IMR-90 (cell line): ENCODE measurements around the gene RPS4Y2. TPM values are rescaled to one million over a fixed set of nuclear protein-coding genes. Genes with fewer than 3 reads are reported as not detected.

Experiments used
- ATAC-seq: fragments of 200-7000 bp; cut with Tn5 transposase; 2 replicates; pipeline ENCODE4 v1.9.1; 2020; ENCODE audit warnings: low read depth, mild to moderate bottlenecking, moderate library complexity
- BruUV-seq: library from RNA; stranded (reverse); fragments of 400-500 nt; replicated peaks from 2 replicates; lab custom pipeline; 2021; lab: Mats Ljungman, UMichigan
- CTCF ChIA-PET: fragments of 300-600 bp; formaldehyde crosslinking; extraction: SDS; loops from one replicate; lab custom pipeline; 2021; ENCODE audit warnings: antibody characterized with exemption; lab: Yijun Ruan, JAX
- POLR2A ChIA-PET: fragments of 300-600 bp; sonication (Branson Sonifier 250); formaldehyde crosslinking; loops from one replicate; lab custom pipeline; 2022; ENCODE audit warnings: antibody characterized with exemption; ENCODE audit not compliant: unreplicated experiment; lab: Charles Lee
- DNase-seq: peaks from one replicate; pipeline ENCODE4 v3.0.0; 2013
- H2AFZ ChIP-seq: replicated peaks from 2 replicates; pipeline ENCODE3; 2013; ENCODE audit warnings: low read length, mild to moderate bottlenecking; ENCODE audit not compliant: poor library complexity
- H2AK5ac ChIP-seq: 2 replicates; pipeline ENCODE4 v1.6.1; 2013; ENCODE audit warnings: low read depth, low read length, inconsistent platforms
- H2AK9ac ChIP-seq: replicated peaks from 2 replicates; pipeline ENCODE3; 2013; ENCODE audit warnings: mild to moderate bottlenecking, low read depth, low read length, moderate library complexity; ENCODE audit not compliant: poor library complexity
- H2BK120ac ChIP-seq: 2 replicates; pipeline ENCODE4 v1.6.1; 2013; ENCODE audit warnings: low read depth, low read length, inconsistent platforms
- H2BK15ac ChIP-seq: 3 replicates; pipeline ENCODE4 v1.6.1; 2013; ENCODE audit warnings: low read depth, low read length, inconsistent platforms
- H2BK20ac ChIP-seq: 2 replicates; pipeline ENCODE4 v1.6.1; 2013; ENCODE audit warnings: low read depth, mild to moderate bottlenecking, inconsistent platforms, low read length, moderate library complexity
- H2BK5ac ChIP-seq: 2 replicates; pipeline ENCODE4 v1.6.1; 2013; ENCODE audit warnings: mild to moderate bottlenecking, low read depth, low read length, inconsistent platforms; ENCODE audit not compliant: poor library complexity, severe bottlenecking
- H3K14ac ChIP-seq: replicated peaks from 2 replicates; pipeline ENCODE4 v1.6.1; 2013; ENCODE audit warnings: low read depth, low read length, inconsistent platforms
- H3K18ac ChIP-seq: 2 replicates; pipeline ENCODE4 v1.6.1; 2013; ENCODE audit warnings: low read depth, low read length, control low read depth
- H3K23ac ChIP-seq: 2 replicates; pipeline ENCODE4 v1.6.1; 2013; ENCODE audit warnings: low read depth, low read length, inconsistent platforms
- H3K27ac ChIP-seq: 2 replicates; pipeline ENCODE4 v1.5.1; 2013; ENCODE audit warnings: mild to moderate bottlenecking, control low read depth, low read length; ENCODE audit not compliant: insufficient read depth
- H3K27me3 ChIP-seq: 2 replicates; pipeline ENCODE4 v1.6.1; 2013; ENCODE audit warnings: low read length; ENCODE audit not compliant: control insufficient read depth, insufficient read depth
- H3K36me3 ChIP-seq: 2 replicates; pipeline ENCODE4 v1.6.1; 2013; ENCODE audit warnings: low read length, mixed read lengths; ENCODE audit not compliant: control insufficient read depth, insufficient read depth
- H3K4ac ChIP-seq: 2 replicates; pipeline ENCODE4 v1.6.1; 2013; ENCODE audit warnings: low read depth, low read length, inconsistent platforms
- H3K4me1 ChIP-seq: 2 replicates; pipeline ENCODE4 v1.6.1; 2013; ENCODE audit warnings: low read length, mixed read lengths; ENCODE audit not compliant: control insufficient read depth, insufficient read depth
- H3K4me2 ChIP-seq: 2 replicates; pipeline ENCODE4 v1.6.1; 2013; ENCODE audit warnings: low read depth, mild to moderate bottlenecking, control low read depth, low read length, moderate library complexity
- H3K4me3 ChIP-seq: 2 replicates; pipeline ENCODE4 v1.5.1; 2013; ENCODE audit warnings: low read depth, mild to moderate bottlenecking, control low read depth, low read length, moderate library complexity; ENCODE audit not compliant: insufficient read depth
- H3K56ac ChIP-seq: 2 replicates; pipeline ENCODE4 v1.6.1; 2013; ENCODE audit warnings: low read length, inconsistent platforms; ENCODE audit not compliant: insufficient read depth; ENCODE audit errors: extremely low read depth
- H3K79me1 ChIP-seq, 2 experiments: 2 replicates each; pipeline ENCODE4 v1.6.1; 2013; ENCODE audit warnings: low read length in 2 of 2, inconsistent platforms in 1 of 2, low read depth in 1 of 2
- H3K9ac ChIP-seq: 2 replicates; pipeline ENCODE4 v1.6.1; 2013; ENCODE audit warnings: low read depth, low read length, control low read depth
- H3K9me1 ChIP-seq: 2 replicates; pipeline ENCODE4 v1.6.1; 2013; ENCODE audit warnings: low read length, inconsistent platforms; ENCODE audit not compliant: insufficient read depth
- H3K9me3 ChIP-seq: 2 replicates; pipeline ENCODE4 v1.6.1; 2013; ENCODE audit warnings: low read length; ENCODE audit not compliant: control insufficient read depth, insufficient read depth
- H4K20me1 ChIP-seq: 2 replicates; pipeline ENCODE4 v1.6.1; 2013; ENCODE audit warnings: low read length, inconsistent platforms; ENCODE audit not compliant: insufficient read depth
- H4K5ac ChIP-seq: 2 replicates; pipeline ENCODE4 v1.6.1; 2013; ENCODE audit warnings: mild to moderate bottlenecking, low read depth, low read length, control low read depth
- H4K8ac ChIP-seq, 2 experiments: 2 replicates each; pipeline ENCODE4 v1.6.1; 2013; ENCODE audit warnings: low read depth in 2 of 2, low read length in 2 of 2, control low read depth in 1 of 2, inconsistent platforms in 1 of 2
- H4K91ac ChIP-seq: 2 replicates; pipeline ENCODE4 v1.6.1; 2013; ENCODE audit warnings: low read depth, low read length, inconsistent platforms; ENCODE audit not compliant: insufficient read depth
- BHLHE40 ChIP-seq: fragments of 150-350 bp; IDR thresholded peaks from 2 replicates; pipeline ENCODE4 v1.6.1; 2016; ENCODE audit warnings: mild to moderate bottlenecking, low read depth, low read length
- FOS ChIP-seq: fragments of 150-350 bp; IDR thresholded peaks from 2 replicates; pipeline ENCODE4 v1.6.1; 2016; ENCODE audit warnings: low read depth, low read length
- POLR2A ChIP-seq: IDR thresholded peaks from 2 replicates; pipeline ENCODE4 v1.6.1; 2012; ENCODE audit warnings: mild to moderate bottlenecking, low read depth, low read length
- WGBS, 2 experiments: methylation state at CpG; one replicate each; pipeline versions ENCODE4 v1.1.5 to v1.1.7; 2013; ENCODE audit warnings: missing lambda C conversion rate in 2 of 2; ENCODE audit not compliant: insufficient read length in 1 of 2; ENCODE audit errors: extremely low coverage in 2 of 2; 5-methylcytosine and 5-hydroxymethylcytosine counted together
- dilution Hi-C: fragments of 300-500 bp; cut with HindIII; formaldehyde crosslinking; loops from one replicate; pipeline ENCODE4 v1.14.3; 2018; ENCODE audit warnings: low sequenced_read_pairs; ENCODE audit not compliant: unreplicated experiment
- in situ Hi-C: fragments of 300-500 bp; cut with MboI; formaldehyde crosslinking; loops from 3 replicates; pipeline ENCODE4 v1.14.3; 2019; ENCODE audit warnings: low sequenced_read_pairs, inconsistent platforms, mixed read lengths
- intact Hi-C: fragments of 100-400 bp; cut with micrococcal nuclease; formaldehyde crosslinking; loops from 2 replicates; pipeline ENCODE4 v1.10.0; 2022
- polyA plus RNA-seq, 3 experiments: library from polyadenylated mRNA; depleted of rRNA; stranded (reverse); fragments of >200 nt; gene quantifications; 2 replicates each; pipeline ENCODE4 v1.2.3, GENCODE V29; 2012; ENCODE audit warnings: low replicate concordance in 1 of 3
- total RNA-seq: library from RNA; depleted of rRNA; stranded (reverse); fragments of >200 nt; gene quantifications from 2 replicates; pipeline ENCODE4 v1.2.3, GENCODE V29; 2012

Gene RPS4Y2
- total and polyA plus RNA-seq, 2 of the 4 experiments (the other 2 are of a cell fraction) = not detected

GRCh38 chrY:20802659-20803058 is 46.8 kb downstream of the RPS4Y2 start:
- Histone ChIP-seq H2BK20ac (no peak overlapping the region), H3K4me3 (no peak overlapping the region), H3K56ac (no peak overlapping the region), H3K23ac (no peak overlapping the region), H2BK120ac (no peak overlapping the region), H2AFZ (no peak overlapping the region), H3K9ac (no peak overlapping the region), H3K36me3 (no peaks in the 10 kb centered on the region), H2BK15ac (no peak overlapping the region), H4K91ac (no peak overlapping the region), H2AK9ac (no peak overlapping the region), H4K20me1 (no peaks in the 10 kb centered on the region), H2BK5ac (no peak overlapping the region), H4K8ac (no peak overlapping the region), H3K18ac (no peak overlapping the region), H3K9me1 (no peaks in the 10 kb centered on the region), H2AK5ac (no peak overlapping the region), H3K27me3 (no peaks in the 10 kb centered on the region), H3K4me1 (no peaks in the 10 kb centered on the region), H3K27ac (no peak overlapping the region), H3K79me1 (no peaks in the 10 kb centered on the region), H3K4ac (no peak overlapping the region), H3K4me2 (no peak overlapping the region), H4K5ac (no peak overlapping the region), H3K9me3 (no peaks in the 10 kb centered on the region), H3K14ac (no peak overlapping the region)
- CTCF ChIA-PET = no interaction called here
- dilution Hi-C loops (no loop called here), in situ Hi-C loops (no loop called here), intact Hi-C loops (no loop called here)
- POLR2A ChIA-PET = no interaction called here
- DNase-seq = no peak
- ATAC-seq = no peak
- TF ChIP-seq BHLHE40 = no peak
- TF ChIP-seq POLR2A = no peak
- TF ChIP-seq FOS = no peak
- no CpG with 5 or more reads among the region's 2 CpGs for WGBS, 2 experiments
- BruUV-seq = no TSS peak
